ENCODE measurements around the gene BCL6B. TPM values are rescaled to one million over a fixed set of nuclear protein-coding genes. Genes with fewer than 3 reads are reported as not detected.

BCL6B gene
- total RNA-seq, 1 donor: not detected

DNA sequence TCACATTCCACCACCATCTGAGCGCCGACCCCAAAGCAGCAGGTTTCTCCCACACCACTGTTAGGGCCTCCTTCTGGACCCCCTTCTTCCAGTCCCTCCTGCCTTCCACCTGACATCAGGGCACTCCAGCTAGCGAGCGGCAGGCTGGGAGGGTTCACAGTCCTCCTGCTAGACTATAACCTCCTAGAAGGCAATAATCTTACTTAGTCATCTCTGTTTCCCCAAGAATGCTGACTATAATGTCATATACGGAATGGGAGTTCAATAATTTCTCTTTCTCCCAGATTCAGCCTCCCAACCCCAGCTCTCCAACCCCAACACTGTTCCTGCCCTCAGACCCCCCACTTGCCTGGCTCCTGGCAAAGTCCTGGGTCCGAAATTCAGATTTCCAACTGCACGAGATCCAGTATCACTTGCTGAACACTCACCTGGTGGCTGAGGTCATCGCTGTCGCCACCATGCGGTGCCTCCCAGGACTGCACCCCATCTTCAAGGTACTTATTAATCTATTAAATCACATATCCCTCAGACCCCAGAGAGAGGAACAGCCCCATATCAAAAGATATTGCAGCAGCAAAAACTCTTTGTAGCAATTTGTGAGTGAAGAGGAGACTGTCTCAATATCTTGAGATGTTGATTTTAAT lies 21.4 kb upstream of the BCL6B start:
- Histone ChIP-seq H3K27me3 (ENCODE audit: insufficient read depth, low read length) (no peaks in the 10 kb centered on the region), H3K4me1 (ENCODE audit: insufficient read depth, low read length) (no peaks in the 10 kb centered on the region), H3K9me3 (ENCODE audit: low read depth, low read length) (no peaks in the 10 kb centered on the region), H3K4me3 (ENCODE audit: low read length) (no peak overlapping the region)

DNA sequence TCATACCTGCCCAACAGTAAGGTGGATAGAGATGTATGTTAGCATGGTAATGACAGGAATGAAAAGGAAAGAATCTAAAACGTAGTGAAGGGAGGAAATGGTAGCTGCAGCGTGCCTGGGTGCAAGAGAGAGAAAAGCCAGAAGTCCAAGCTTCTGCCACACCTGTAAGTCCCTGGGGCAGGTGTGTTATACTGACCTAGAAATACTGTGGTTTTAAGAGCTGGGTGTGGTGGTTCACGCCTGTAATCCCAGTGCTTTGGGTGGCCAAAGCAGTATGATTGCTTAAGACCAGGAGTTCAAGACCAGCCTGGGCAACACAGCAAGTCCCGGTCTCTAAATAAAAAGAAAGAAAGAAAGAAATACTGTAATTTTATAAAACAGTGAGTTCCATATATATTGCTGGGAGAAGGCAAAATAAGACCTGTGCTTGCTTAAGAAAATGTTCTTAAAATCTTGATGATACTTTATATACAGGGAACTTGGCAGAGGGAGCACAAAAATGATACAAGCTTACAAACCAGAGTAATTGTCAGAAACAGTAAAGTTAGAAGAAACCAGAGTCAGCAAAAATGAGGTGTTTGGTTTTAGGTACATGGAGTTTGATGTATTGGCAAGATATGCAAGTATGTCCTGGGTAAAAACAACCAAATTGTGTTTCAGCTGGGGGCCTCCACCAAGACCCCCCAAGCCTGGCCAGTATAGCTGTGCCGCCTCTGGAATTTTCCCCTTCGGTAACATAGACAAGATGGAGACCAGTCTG lies 20.4 kb upstream of the BCL6B start:
- no peak overlapping the region for H3K4me3 ChIP-seq (ENCODE audit: low read length)
- H3K27me3 ChIP-seq (ENCODE audit: insufficient read depth, low read length): no peaks in the 10 kb centered on the region
- H3K4me1 ChIP-seq (ENCODE audit: insufficient read depth, low read length): no peaks in the 10 kb centered on the region
- H3K9me3 ChIP-seq (ENCODE audit: low read depth, low read length): no peaks in the 10 kb centered on the region

DNA sequence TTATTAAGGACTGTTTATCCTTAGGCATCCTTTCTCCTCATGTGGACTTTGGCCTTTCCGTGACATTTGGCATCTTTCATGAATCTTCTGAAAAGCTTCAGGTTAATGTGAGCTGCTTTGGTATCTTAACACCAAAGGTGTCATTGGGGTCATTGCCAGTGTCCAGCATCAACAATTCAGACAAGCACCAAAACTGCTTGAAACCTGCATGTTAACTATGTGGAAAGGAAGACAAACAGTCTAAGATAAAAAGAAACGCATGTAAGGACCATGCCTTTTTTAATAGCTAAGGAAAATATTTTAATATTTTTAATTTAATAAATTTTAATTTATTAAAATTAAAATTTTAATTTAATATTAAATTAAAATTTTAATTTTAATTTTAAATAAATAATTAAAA lies 19.1 kb upstream of the BCL6B start:
- H3K9me3 ChIP-seq (ENCODE audit: low read depth, low read length): no peaks in the 10 kb centered on the region
- no peaks in the 10 kb centered on the region for H3K4me1 ChIP-seq (ENCODE audit: insufficient read depth, low read length)
- H3K4me3 ChIP-seq (ENCODE audit: low read length): no peak overlapping the region
- no peaks in the 10 kb centered on the region for H3K27me3 ChIP-seq (ENCODE audit: insufficient read depth, low read length)

DNA sequence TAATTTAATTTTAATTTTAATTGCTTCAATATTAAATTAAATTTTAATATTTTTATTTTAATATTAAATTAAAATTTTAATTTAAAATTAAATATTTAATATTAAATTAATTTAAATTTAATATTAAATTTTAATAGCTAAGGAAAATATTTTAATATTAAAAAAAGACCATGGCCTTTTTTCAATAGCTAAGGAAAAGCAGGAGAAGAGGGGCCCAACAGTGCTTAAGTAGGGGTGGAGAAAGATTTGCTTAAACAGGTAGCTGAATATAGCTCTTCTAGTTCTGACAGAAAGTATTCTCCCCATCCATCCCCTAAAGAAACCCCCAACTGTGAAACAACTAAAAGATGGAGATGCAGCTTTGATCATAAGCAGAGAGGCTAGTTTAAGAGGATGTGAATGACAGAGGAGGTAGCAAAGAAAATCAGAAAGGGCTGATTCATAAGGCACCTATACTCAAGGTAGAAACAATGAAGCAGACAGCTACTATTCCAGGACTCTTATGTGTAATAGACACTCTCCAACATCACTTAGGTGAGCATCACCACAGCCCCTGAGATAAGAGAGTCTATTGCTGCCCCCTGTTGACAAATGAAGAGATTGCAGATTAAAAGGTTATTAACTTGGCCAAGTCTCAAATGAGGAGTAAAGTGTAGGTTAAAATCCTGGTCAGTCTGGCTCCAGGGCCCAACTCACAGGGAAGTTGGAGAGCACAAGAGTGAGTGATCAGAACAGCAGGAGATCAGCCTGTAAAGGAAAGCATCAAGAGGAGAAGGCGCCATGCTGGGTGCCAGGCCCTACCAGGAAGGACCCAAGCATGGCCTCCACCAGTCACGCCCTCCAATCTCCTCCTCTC lies 18.2 kb upstream of the BCL6B start:
- Histone ChIP-seq H3K4me3 (ENCODE audit: low read length) (no peak overlapping the region), H3K27me3 (ENCODE audit: insufficient read depth, low read length) (no peaks in the 10 kb centered on the region), H3K4me1 (ENCODE audit: insufficient read depth, low read length) (peaks cover 2% of the 10 kb centered on the region), H3K9me3 (ENCODE audit: low read depth, low read length) (no peaks in the 10 kb centered on the region)

DNA sequence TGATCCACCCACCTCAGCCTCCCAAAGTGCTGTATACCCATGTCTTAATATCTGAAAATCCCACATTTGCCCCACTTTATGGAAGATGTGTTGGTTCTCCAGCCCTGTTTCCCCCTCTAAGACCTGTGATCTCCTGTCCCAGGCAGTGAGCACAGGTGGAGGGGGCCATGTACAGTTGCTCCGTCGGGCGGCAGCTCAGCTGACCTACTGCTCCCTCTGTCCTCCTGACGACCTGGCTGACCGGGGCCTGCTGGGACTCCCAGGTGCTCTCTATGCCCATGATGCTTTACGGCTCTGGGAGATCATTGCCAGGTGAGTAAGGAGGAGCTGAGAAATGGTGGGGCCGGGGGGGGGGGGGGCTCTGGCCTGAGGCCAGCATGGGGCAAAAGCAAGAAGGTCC lies 17.1 kb upstream of the BCL6B start:
- H3K4me1 ChIP-seq (ENCODE audit: insufficient read depth, low read length): peaks cover 13% of the 10 kb centered on the region
- H3K9me3 ChIP-seq (ENCODE audit: low read depth, low read length): no peaks in the 10 kb centered on the region
- H3K27me3 ChIP-seq (ENCODE audit: insufficient read depth, low read length): no peaks in the 10 kb centered on the region
- no peak overlapping the region for H3K4me3 ChIP-seq (ENCODE audit: low read length)

DNA sequence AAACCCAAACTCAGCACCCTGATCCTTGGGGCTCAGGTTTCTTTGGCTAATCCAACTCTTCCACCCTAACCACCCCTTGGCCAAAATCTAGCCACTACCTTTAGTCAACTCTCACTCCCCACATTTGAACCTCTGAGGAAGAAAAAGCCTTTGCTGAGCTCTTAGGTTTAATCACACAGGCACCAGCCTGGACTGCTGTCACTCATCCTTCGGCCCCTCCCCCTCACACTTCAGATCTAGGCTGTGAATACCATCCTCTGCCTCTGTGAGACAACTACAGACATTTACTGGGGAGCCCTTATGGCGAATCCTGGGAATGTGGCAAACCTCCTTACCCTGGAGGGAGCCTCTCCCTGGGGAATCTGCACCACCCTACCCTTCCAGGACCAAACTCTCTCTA lies 15.7 kb upstream of the BCL6B start:
- H3K4me1 ChIP-seq (ENCODE audit: insufficient read depth, low read length): peaks cover 24% of the 10 kb centered on the region
- no peaks in the 10 kb centered on the region for H3K27me3 ChIP-seq (ENCODE audit: insufficient read depth, low read length)
- H3K9me3 ChIP-seq (ENCODE audit: low read depth, low read length): no peaks in the 10 kb centered on the region
- no peak overlapping the region for H3K4me3 ChIP-seq (ENCODE audit: low read length)

DNA sequence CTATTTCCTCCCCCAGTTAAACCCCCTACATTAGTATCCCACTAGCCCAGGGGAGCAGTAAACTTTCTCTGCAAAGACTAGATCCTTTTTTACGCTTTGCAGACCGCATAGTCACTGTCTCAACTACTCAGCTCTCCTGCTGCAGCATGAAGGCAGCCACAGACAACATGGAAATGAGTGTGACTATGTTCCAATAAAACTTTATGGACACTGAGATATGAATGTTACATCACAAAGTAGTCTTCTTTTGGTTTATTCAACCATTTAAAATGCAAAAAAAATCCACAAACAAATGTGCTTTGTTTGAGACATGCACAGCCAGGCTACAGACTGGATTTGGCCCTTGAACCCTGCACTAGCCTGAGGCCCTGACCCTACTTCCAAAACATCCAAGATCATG lies 12.3 kb upstream of the BCL6B start:
- Histone ChIP-seq H3K27me3 (ENCODE audit: insufficient read depth, low read length) (no peaks in the 10 kb centered on the region), H3K4me3 (ENCODE audit: low read length) (no peak overlapping the region), H3K4me1 (ENCODE audit: insufficient read depth, low read length) (peaks cover 41% of the 10 kb centered on the region), H3K9me3 (ENCODE audit: low read depth, low read length) (no peaks in the 10 kb centered on the region)

DNA sequence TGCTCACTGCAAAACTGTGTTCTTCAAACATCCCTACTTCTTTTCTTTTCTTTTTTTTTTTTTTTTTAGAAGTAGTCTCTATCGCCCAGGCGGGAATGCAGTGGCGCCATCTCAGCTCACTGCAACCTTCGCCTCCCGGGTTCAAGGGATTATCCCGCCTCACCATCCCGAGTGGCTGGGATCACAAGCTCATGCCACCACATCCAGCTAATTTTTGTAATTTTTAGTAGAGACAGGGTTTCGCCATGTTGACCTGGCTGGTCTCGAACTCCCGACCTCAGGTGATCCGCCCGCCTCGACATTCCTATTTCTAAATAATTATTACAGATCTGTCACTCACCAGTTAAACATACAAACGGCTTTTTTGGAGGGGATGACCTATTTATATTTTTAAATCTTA lies 11.4 kb upstream of the BCL6B start:
- Histone ChIP-seq H3K4me3 (ENCODE audit: low read length) (peak overlapping the region; percentile 75), H3K9me3 (ENCODE audit: low read depth, low read length) (no peaks in the 10 kb centered on the region), H3K4me1 (ENCODE audit: insufficient read depth, low read length) (peaks cover 50% of the 10 kb centered on the region), H3K27me3 (ENCODE audit: insufficient read depth, low read length) (no peaks in the 10 kb centered on the region)

DNA sequence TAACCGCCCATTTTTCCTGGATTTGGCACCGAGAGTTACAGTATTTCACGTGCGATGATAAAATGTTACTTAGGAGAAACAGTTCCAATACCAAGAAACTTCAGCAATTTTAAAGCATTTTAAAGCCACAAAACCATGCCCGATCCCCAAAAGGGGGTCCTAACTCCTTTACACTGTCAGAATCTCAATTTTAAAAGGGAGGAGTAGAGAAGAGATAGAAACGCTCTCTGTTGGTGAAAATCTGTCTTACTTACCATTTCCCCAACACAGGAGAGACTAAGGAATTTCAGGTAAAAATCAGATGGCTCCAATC lies 11.0 kb upstream of the BCL6B start:
- no peaks in the 10 kb centered on the region for H3K27me3 ChIP-seq (ENCODE audit: insufficient read depth, low read length)
- H3K4me1 ChIP-seq (ENCODE audit: insufficient read depth, low read length): peaks cover 55% of the 10 kb centered on the region
- no peaks in the 10 kb centered on the region for H3K9me3 ChIP-seq (ENCODE audit: low read depth, low read length)
- H3K4me3 ChIP-seq (ENCODE audit: low read length): peak overlapping the region; percentile 75

DNA sequence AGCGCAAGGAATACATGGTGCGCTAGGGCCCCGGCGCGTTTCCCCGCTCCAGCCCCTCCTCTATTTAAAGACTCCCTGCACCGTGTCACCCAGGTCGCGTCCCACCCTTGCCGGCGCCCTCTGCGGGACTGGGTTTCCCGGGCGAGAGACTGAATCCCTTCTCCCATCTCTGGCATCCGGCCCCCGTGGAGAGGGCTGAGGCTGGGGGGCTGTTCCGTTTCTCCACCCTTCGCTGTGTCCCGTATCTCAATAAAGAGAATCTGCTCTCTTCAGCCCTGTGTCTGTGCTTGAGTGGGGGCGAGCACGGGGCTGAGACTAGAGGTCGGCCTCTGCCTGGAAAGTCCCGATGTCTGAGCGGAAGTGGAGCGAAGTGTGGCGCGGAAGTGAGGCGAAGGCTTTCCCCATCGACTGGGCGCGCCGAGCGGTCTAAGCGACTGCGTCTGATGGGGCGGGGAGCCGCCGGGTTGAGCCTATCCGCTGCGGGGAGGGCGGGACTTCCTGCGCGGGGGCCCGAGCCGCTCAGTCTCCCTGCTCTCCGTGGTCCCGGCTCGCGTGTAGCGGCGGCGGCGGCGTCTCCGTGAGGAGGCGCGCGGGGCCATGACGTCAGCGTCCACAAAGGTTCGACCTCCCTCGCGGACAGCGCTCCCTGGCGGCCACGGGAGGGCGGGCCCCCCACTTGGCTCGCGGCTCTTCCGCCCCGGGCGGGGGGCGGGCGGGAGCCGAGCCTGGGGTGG lies 8.4 kb upstream of the BCL6B start:
- Histone ChIP-seq H3K4me3 (ENCODE audit: low read length) (peak overlapping the region; percentile 75), H3K27me3 (ENCODE audit: insufficient read depth, low read length) (no peaks in the 10 kb centered on the region), H3K9me3 (ENCODE audit: low read depth, low read length) (no peaks in the 10 kb centered on the region), H3K4me1 (ENCODE audit: insufficient read depth, low read length) (peaks cover 70% of the 10 kb centered on the region)

DNA sequence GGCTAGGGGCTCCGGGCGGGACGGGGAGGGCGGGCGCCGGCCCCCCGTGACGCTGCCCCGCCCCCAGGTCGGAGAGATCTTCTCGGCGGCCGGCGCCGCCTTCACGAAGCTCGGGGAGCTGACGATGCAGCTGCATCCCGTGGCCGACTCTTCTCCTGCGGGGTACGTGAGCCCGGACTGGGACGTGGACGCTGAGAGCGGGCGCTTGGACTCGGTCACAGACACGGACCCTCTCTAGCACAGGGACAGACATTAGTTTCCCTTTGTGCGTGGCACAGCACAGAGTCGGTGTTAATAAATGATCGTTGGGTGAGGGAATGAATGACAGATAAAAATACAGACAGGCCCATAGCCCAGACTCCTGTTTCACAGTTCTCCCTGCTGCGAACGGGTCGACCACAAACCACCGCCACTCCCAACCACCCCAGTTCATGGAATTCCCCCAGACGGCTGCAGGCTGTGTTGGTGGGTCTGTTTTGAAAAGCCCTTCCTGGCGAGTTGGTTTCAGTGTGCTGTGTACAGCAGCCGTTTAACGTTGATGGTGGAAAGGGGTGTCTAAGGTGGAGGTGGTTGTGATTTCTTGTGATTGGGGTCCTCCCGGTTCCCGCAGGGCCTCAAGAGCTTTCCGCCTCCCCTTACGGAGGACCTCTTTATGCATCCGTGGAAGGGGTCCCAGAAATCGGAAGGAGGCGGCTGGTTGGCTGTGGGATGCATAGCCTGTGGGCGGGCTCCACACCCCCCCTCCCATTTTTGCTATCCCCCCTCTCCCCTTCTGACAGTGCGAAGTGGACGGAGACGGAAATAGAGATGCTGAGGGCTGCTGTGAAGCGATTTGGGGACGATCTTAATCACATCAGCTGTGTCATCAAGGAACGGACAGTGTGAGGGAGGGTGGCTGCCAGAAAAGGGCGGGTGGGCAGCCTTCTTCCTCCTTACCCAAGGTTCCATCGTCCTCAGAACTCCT lies 7.6 kb upstream of the BCL6B start:
- Histone ChIP-seq H3K4me3 (ENCODE audit: low read length) (peak overlapping the region; percentile 75), H3K9me3 (ENCODE audit: low read depth, low read length) (no peaks in the 10 kb centered on the region), H3K4me1 (ENCODE audit: insufficient read depth, low read length) (peaks cover 61% of the 10 kb centered on the region), H3K27me3 (ENCODE audit: insufficient read depth, low read length) (no peaks in the 10 kb centered on the region)

DNA sequence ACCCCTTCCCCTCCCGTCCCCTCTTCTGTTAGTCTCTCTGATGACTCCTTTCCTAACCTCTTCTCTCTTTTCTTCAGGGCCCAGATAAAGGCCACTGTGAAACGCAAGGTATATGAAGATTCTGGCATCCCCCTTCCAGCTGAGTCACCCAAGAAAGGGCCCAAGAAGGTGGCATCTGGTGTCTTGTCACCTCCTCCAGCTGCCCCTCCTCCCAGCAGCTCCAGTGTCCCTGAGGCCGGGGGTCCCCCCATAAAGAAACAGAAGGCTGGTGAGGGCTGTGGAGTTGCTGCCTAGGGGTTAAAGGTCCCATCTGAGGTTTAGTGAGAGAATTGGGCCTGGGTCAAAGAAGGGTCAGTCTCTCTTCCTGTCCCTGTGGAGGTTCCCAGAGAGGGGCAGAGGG lies 6.4 kb upstream of the BCL6B start:
- Histone ChIP-seq H3K27me3 (ENCODE audit: insufficient read depth, low read length) (no peaks in the 10 kb centered on the region), H3K4me3 (ENCODE audit: low read length) (no peak overlapping the region), H3K4me1 (ENCODE audit: insufficient read depth, low read length) (peaks cover 55% of the 10 kb centered on the region), H3K9me3 (ENCODE audit: low read depth, low read length) (no peaks in the 10 kb centered on the region)

DNA sequence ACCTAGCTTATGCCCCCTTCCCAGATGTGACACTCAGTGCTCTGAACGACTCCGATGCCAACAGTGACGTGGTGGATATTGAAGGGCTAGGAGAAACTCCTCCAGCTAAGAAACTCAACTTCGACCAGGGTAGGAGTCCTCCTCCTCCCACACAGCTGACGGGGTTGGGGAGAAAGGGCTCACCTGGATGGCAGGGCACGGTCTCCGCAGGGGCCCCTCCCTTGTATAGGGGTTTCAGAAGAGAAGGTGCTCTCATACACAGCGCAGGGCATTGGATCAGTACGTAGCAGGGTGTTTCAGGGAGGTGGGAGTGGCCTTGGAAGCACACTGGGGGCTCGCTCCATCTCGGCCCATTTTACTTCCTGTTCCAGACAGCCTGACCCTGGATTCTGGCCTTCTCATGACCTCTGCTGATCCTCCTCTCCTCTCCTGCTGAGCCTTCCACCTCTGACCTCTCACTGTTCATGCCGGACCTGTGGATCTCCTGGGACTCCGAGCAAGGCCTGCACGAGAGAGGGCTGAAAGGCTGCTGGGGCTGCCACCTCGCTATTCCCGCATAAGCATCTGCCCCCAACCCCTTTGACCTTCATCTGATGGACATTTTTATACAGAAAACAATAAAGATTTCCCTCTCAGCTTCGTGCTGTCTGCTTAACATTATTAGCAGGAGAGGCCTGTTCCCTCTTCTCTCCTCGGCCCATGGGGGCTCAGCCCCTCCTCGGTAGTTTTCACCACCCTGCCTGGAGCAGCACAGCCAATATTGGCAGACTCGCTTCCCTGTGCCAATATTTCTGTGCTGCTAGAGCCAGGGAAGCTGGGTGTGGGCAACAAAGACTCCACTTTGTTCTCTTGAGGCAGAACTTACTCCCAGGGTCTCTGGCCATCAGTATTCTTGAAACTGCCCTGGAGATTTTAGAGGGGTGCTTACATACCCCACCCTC lies 5.7 kb upstream of the BCL6B start:
- Histone ChIP-seq H3K4me3 (ENCODE audit: low read length) (no peak overlapping the region), H3K9me3 (ENCODE audit: low read depth, low read length) (no peaks in the 10 kb centered on the region), H3K4me1 (ENCODE audit: insufficient read depth, low read length) (peaks cover 59% of the 10 kb centered on the region), H3K27me3 (ENCODE audit: insufficient read depth, low read length) (no peaks in the 10 kb centered on the region)

All from mononuclear cell (primary cell).